GM19452 (cell line): Measurements from ENCODE around the gene PASK.
"Not testable (repeated sequence)": the region's sequence is repeated elsewhere in the genome, so short reads cannot be mapped to it uniquely, and the experiment has no call there.

Source experiments
- ATAC-seq: cut with Tn5 transposase; IDR thresholded peaks from one replicate; pipeline ENCODE4 v1.9.1; 2021; ENCODE audit not compliant: unreplicated experiment

PASK gene

GRCh38 chr2:241108271-241109209, 40.7 kb downstream of the PASK start:
- no peak for ATAC-seq

- ATAC-seq: no peak
Measured at GRCh38 chr2:241107031-241107783, 42.1 kb downstream of the PASK start.

GRCh38 chr2:241105641-241106040, 43.6 kb downstream of the PASK start:
- no peak for ATAC-seq

GRCh38 chr2:241104611-241105010, 44.7 kb downstream of the PASK start:
- ATAC-seq: not testable (repeated sequence)

GRCh38 chr2:241103176-241103595, 46.1 kb downstream of the PASK start:
- no peak for ATAC-seq

GRCh38 chr2:241102239-241102803, 47.0 kb downstream of the PASK start, which contains the start of gene MTERF4:
Gene MTERF4 (minus strand): TSS chr2:241102287. CDS start chr2:241102273, 14 bp downstream.
- peak; percentile 81 for ATAC-seq

- no peak for ATAC-seq
Measured at GRCh38 chr2:241099246-241099645, 50.0 kb downstream of the PASK start.

GRCh38 chr2:241096979-241097378, 52.3 kb downstream of the PASK start:
- peak; percentile 54 for ATAC-seq

GRCh38 chr2:241095594-241096290, 53.5 kb downstream of the PASK start:
- ATAC-seq: no peak

- no peak for ATAC-seq
Measured at GRCh38 chr2:241094924-241095420, 54.3 kb downstream of the PASK start.

- no peak for ATAC-seq
Measured at GRCh38 chr2:241094172-241094571, 55.1 kb downstream of the PASK start.

- ATAC-seq: not testable (repeated sequence)
Measured at GRCh38 chr2:241093133-241093781, 56.0 kb downstream of the PASK start.

- ATAC-seq: no peak
Measured at GRCh38 chr2:241092677-241093076, 56.6 kb downstream of the PASK start.

- no peak for ATAC-seq
Measured at GRCh38 chr2:241091734-241092445, 57.4 kb downstream of the PASK start.

GRCh38 chr2:241091201-241091600, 58.1 kb downstream of the PASK start:
- ATAC-seq: no peak

GRCh38 chr2:241088791-241089732, 60.2 kb downstream of the PASK start:
- ATAC-seq: no peak

GRCh38 chr2:241088376-241088775, 60.9 kb downstream of the PASK start:
- peak; percentile 31 for ATAC-seq
